Erythroblast (primary cell): ENCODE measurements around the gene PNMA3.
"Not testable (repeated sequence)": the region's sequence is repeated elsewhere in the genome, so short reads cannot be mapped to it uniquely, and the experiment has no call there.

Source experiments
- GATA1 ChIP-seq: IDR thresholded peaks from 2 replicates; pipeline ENCODE4 v1.6.1; 2011; ENCODE audit warnings: low read depth, mild to moderate bottlenecking, control low read depth, low read length, moderate library complexity
- POLR2A ChIP-seq: IDR thresholded peaks from 2 replicates; pipeline ENCODE4 v1.6.1; 2011; ENCODE audit warnings: mild to moderate bottlenecking, low read length

GRCh38 chrX:153026501-153026900, 29.8 kb upstream of the PNMA3 start:
- TF ChIP-seq POLR2A, GATA1: not testable (repeated sequence)
